ENCODE data around the gene CLPTM1L.
A peak's percentile ranks its signal among the peaks of the same experiment; 100 is the strongest.

CLPTM1L gene

GRCh38 chr5:1302258-1302657 lies 42.6 kb downstream of the CLPTM1L start:
- H3K27me3 ChIP-seq, result peaks cover 10% of the 10 kb centered on the region
- no peaks in the 10 kb centered on the region for H3K9me3 ChIP-seq
- TF ChIP-seq CTCF (IDR thresholded peaks at IDR 0.05; ENCODE audit: low read depth, low read length), result no peak
- no peaks in the 10 kb centered on the region for H3K36me3 ChIP-seq
- DNase-seq, result no peak
- no peaks in the 10 kb centered on the region for H3K4me1 ChIP-seq
- no peak overlapping the region for H3K4me3 ChIP-seq (ENCODE audit: low read depth, low read length)

- Histone ChIP-seq H3K27me3 (peaks cover 8% of the 10 kb centered on the region), H3K4me3 (ENCODE audit: low read depth, low read length) (no peak overlapping the region)
- no peak for TF ChIP-seq CTCF (IDR thresholded peaks at IDR 0.05; ENCODE audit: low read depth, low read length)
Observed at GRCh38 chr5:1300581-1301083, 44.3 kb downstream of the CLPTM1L start.

DNA sequence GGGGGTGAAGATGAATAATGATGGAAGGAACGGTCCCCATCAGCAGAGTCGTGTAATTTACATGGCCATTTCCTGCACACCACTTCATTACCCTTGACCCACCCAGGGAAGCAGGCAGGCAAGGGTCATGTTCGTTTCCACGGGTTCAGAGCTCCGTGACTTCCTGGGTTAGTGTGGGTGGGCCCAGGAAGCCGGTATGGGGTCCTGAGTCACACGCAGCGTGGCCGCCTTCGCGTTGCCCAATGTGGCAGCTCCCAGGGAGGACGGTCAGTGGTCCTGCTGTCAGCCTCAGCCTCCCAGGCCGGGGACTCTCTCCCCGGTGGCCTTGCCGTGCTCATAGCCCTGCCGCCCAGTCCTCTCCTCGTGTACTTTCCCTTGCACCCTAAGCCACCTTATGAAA lies 44.9 kb downstream of the CLPTM1L start:
- Histone ChIP-seq H3K4me3 (ENCODE audit: low read depth, low read length) (no peak overlapping the region), H3K27me3 (peaks cover 6% of the 10 kb centered on the region; the same call in 1 of the 2 replicates), H3K4me1 (no peaks in the 10 kb centered on the region), H3K9me3 (no peaks in the 10 kb centered on the region), H3K36me3 (no peaks in the 10 kb centered on the region)
- no peak for DNase-seq
- TF ChIP-seq CTCF (IDR thresholded peaks at IDR 0.05; ENCODE audit: low read depth, low read length), result no peak

More at GRCh38 chr5:1300581-1301083, 44.3 kb downstream of the CLPTM1L start:
- no peaks in the 10 kb centered on the region for H3K4me1 ChIP-seq
- H3K9me3 ChIP-seq, result no peaks in the 10 kb centered on the region
- DNase-seq, result no peak
- H3K36me3 ChIP-seq, result no peaks in the 10 kb centered on the region

DNA sequence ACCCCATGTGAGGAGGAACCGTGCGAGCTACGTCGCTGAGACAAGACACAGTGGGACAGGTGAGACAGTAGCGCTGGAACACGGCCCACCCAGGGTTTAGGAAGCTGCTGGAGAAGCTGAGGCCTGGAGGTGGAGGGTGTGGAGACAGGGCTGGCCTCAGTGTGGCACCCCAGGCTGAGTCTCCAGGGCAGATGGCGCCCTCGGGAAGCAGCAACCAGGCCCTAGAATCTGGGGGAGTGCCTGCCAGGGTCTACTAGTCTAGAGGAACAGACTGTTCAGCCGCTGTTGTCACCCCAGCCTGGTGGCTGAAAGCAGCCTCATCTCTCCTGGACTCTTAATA lies 45.4 kb downstream of the CLPTM1L start:
- H3K36me3 ChIP-seq, result no peaks in the 10 kb centered on the region
- TF ChIP-seq CTCF (IDR thresholded peaks at IDR 0.05; ENCODE audit: low read depth, low read length), result no peak
- DNase-seq, result peak; percentile 5
- H3K9me3 ChIP-seq, result no peaks in the 10 kb centered on the region
- H3K27me3 ChIP-seq, result peaks cover 6% of the 10 kb centered on the region; the same call in 1 of the 2 replicates
- H3K4me1 ChIP-seq, result no peaks in the 10 kb centered on the region
- no peak overlapping the region for H3K4me3 ChIP-seq (ENCODE audit: low read depth, low read length)

GRCh38 chr5:1298723-1299510 lies 46.0 kb downstream of the CLPTM1L start:
- peaks cover 2% of the 10 kb centered on the region; the same call in 1 of the 2 replicates for H3K27me3 ChIP-seq
- H3K4me3 ChIP-seq (ENCODE audit: low read depth, low read length), result no peak overlapping the region
- DNase-seq, result no peak
- no peak for TF ChIP-seq CTCF (IDR thresholded peaks at IDR 0.05; ENCODE audit: low read depth, low read length)
- no peaks in the 10 kb centered on the region for H3K4me1 ChIP-seq
- no peaks in the 10 kb centered on the region for H3K36me3 ChIP-seq
- no peaks in the 10 kb centered on the region for H3K9me3 ChIP-seq

DNA sequence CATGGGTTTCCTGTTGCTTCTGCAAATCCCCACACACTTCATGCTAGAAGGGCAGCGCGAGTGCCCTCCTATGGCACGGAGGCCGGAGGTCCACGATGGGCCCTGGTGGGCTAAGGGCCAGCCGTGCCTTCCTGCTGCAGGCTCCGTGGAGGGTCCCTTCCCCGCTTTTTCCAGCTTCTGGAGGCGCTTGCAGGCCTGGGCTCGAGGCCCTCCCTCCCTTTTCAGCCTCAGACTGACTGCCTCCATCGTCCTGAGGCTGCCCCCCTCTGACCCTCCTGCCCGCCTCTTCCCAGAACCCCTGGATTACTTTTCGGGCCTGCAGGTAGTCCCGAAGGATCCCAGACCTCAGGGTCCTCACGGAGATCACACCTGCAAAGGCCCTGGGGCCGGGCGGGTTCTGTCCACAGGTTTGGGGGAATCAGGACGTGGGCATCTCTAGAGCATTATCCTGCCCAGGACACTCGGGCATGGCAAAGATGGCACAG lies 46.8 kb downstream of the CLPTM1L start:
- Histone ChIP-seq H3K4me1 (no peaks in the 10 kb centered on the region), H3K9me3 (no peaks in the 10 kb centered on the region), H3K36me3 (no peaks in the 10 kb centered on the region), H3K4me3 (ENCODE audit: low read depth, low read length) (no peak overlapping the region), H3K27me3 (no peaks in the 10 kb centered on the region)
- TF ChIP-seq CTCF (IDR thresholded peaks at IDR 0.05; ENCODE audit: low read depth, low read length), result no peak
- no peak for DNase-seq
